Lower lobe of right lung (tissue), 2 donors: ENCODE measurements around the gene PDILT. TPM values are rescaled to one million over a fixed set of nuclear protein-coding genes. Genes with fewer than 3 reads are reported as not detected.

ENCODE experiments used
- ATAC-seq, 2 donors: fragments of 200-7000 bp; cut with Tn5 transposase; one replicate each; pipeline ENCODE4 v1.9.1; 2020 to 2022; ENCODE audit warnings: mild to moderate bottlenecking in 2 of 2, moderate library complexity in 2 of 2
- DNase-seq: peaks from one replicate; pipeline ENCODE4 v3.0.0-alpha.2; 2020
- H3K27ac ChIP-seq: fragments of 200-600 bp; one replicate; pipeline ENCODE4 v1.8.0; 2022
- H3K27me3 ChIP-seq: fragments of 200-600 bp; one replicate; pipeline ENCODE4 v1.8.0; 2022; ENCODE audit warnings: low read depth
- H3K36me3 ChIP-seq: fragments of 200-600 bp; one replicate; pipeline ENCODE4 v1.8.0; 2022; ENCODE audit warnings: mild to moderate bottlenecking
- H3K4me1 ChIP-seq: fragments of 200-600 bp; one replicate; pipeline ENCODE4 v1.8.0; 2022
- H3K4me3 ChIP-seq: fragments of 200-600 bp; one replicate; pipeline ENCODE4 v1.8.0; 2022; ENCODE audit warnings: mild to moderate bottlenecking
- H3K9me3 ChIP-seq: fragments of 200-600 bp; one replicate; pipeline ENCODE4 v1.8.0; 2022
- CTCF ChIP-seq: fragments of 200-600 bp; IDR thresholded peaks from one replicate; pipeline ENCODE4 v1.8.0; 2022; ENCODE audit warnings: antibody characterized with exemption, mild to moderate bottlenecking
- intact Hi-C: fragments of 100-400 bp; cut with DNase I; formaldehyde crosslinking; loops from one replicate; pipeline ENCODE4 v1.11.0; 2022
- total RNA-seq: library from RNA; stranded (reverse); fragmentation: NEBNext Ultra II Directional; extraction: Animal tissue kit (Norgen Biotek cat#: 25700); gene quantifications from one replicate; pipeline ENCODE4 v1.2.1, GENCODE V29; 2021
- donor health status: DM: no; HTN: yes; CAD: no; lungs with severe emphysema.

The PDILT gene
- total RNA-seq, 1 donor from 2014 or later = not detected

DNA sequence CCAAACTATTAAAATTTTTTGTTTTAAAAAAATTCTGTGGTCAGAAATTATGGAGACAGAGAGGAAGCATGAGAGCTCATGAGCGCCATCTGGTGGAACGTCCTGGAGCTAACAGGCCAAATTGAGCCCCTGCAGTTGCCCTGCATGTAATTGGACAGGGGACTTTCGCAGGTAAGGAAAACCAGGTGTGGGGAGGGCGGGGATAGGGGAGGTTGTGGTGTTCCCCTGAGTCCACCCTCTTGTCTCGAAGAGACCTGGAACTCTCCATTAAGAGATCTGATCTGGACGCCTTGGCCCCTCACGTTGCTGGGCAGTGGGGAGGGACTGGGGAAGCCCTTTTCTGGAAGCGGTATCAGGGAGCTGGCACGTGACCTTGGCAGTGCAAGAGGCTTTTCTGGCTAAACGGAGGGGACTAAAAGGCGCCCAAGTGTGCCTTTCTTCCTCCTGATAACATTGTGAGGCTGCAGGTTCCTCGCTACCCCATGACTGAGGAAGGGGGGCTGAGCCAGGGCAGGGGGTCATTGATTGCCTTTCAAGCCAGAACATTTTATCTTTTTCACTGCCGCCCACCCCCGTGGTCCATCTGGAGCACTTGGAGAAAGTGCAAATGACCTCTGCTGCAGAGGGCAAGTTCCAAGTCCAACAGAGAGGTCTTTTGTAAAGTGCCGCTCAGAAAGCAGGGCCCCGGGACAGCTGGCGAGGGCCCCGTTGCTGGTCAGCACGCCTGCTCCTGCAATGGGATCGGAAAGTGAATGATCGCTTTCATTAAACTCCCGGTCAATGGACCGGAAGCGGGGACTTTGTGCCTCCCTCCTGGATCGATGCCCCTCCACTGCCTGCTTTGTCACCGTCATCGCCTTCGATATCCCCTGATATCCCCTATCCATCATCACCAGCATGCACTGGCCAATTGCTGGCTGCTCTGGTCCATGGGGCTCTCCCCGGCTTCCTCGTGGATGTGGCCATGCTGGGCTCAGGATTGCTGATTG lies 18.4 kb downstream of the PDILT start:
- TF ChIP-seq CTCF = peak; percentile 82
- intact Hi-C loops = no loop called here
- H3K27ac ChIP-seq = no peak overlapping the region
- H3K9me3 ChIP-seq = no peaks in the 10 kb centered on the region
- no peaks in the 10 kb centered on the region for H3K36me3 ChIP-seq
- ATAC-seq = peak; percentile 67
- H3K27me3 ChIP-seq = peaks cover 6% of the 10 kb centered on the region
- no peaks in the 10 kb centered on the region for H3K4me1 ChIP-seq
- no peak overlapping the region for H3K4me3 ChIP-seq
- peak; percentile 63 for DNase-seq

GRCh38 chr16:20383106-20384029 lies 21.2 kb downstream of the PDILT start:
- TF ChIP-seq CTCF = peak; percentile 79
- H3K9me3 ChIP-seq = no peaks in the 10 kb centered on the region
- no peak overlapping the region for H3K4me3 ChIP-seq
- peaks cover 6% of the 10 kb centered on the region for H3K27me3 ChIP-seq
- H3K4me1 ChIP-seq = no peaks in the 10 kb centered on the region
- intact Hi-C loops = no loop called here
- no peak for DNase-seq
- peak; percentile 79 to 80 for ATAC-seq
- H3K27ac ChIP-seq = no peak overlapping the region
- H3K36me3 ChIP-seq = no peaks in the 10 kb centered on the region

GRCh38 chr16:20382202-20382948 lies 22.2 kb downstream of the PDILT start:
- Histone ChIP-seq H3K36me3 (no peaks in the 10 kb centered on the region), H3K9me3 (no peaks in the 10 kb centered on the region), H3K4me3 (no peak overlapping the region), H3K27ac (no peak overlapping the region), H3K27me3 (peaks cover 7% of the 10 kb centered on the region), H3K4me1 (no peaks in the 10 kb centered on the region)
- intact Hi-C loops = no loop called here
- no peak for TF ChIP-seq CTCF
- DNase-seq (no peak), ATAC-seq (no peak)

DNA sequence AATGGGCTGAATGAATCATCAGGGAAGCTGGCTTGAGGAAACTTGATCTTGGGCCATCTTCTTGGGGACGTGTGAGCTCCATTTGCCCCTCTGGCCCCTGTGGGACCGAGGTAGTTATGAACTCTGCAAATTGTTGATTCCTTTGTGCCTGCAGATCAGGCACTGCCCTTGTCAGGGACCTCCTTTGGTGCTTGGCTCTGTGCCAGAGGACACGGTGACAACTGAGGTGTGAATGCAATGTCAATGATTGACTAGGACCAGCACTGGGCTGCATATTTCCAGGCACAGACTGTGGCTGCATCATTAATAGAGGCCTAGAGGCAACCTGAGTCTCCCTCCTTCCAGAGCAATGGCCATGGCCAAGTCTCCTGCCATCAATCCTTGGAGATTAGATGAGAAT lies 23.8 kb downstream of the PDILT start:
- Histone ChIP-seq H3K4me1 (no peaks in the 10 kb centered on the region), H3K27ac (no peak overlapping the region), H3K4me3 (no peak overlapping the region), H3K36me3 (no peaks in the 10 kb centered on the region), H3K27me3 (peaks cover 4% of the 10 kb centered on the region), H3K9me3 (no peaks in the 10 kb centered on the region)
- no peak for ATAC-seq
- no peak for TF ChIP-seq CTCF
- intact Hi-C loops = no loop called here
- no peak for DNase-seq

DNA sequence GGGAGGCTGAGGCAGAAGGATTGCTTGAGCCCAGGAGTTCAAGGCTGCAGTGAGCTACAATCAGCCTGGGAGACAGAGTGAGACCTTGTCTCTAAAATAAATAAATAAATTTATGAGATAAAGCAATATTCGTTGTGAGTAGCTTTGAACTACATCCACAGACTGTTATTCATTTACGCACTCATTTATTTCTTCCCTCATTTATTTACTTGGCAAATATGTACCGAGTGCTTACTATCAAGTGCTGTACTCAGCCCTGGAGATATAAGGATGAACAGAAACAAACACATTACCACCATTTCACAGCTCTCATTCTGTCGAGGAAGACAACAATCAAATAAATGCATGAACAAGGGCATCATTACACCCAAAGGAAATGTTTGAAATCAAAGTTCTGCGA lies 27.4 kb downstream of the PDILT start:
- ATAC-seq (no peak), DNase-seq (no peak)
- no peak overlapping the region for H3K4me3 ChIP-seq
- H3K9me3 ChIP-seq = no peaks in the 10 kb centered on the region
- no peaks in the 10 kb centered on the region for H3K36me3 ChIP-seq
- H3K27ac ChIP-seq = no peak overlapping the region
- H3K4me1 ChIP-seq = no peaks in the 10 kb centered on the region
- no peak for TF ChIP-seq CTCF
- intact Hi-C loops = no loop called here
- peaks cover 4% of the 10 kb centered on the region for H3K27me3 ChIP-seq
